Heart right ventricle (tissue), 16 donors: ENCODE data around the gene SEMA5A. TPM values are rescaled to one million over a fixed set of nuclear protein-coding genes. Genes with fewer than 3 reads are reported as not detected.
A peak's percentile ranks its signal among the peaks of the same experiment; 100 is the strongest.

Source experiments
- ATAC-seq, 8 donors: fragments of 200-7000 bp; cut with Tn5 transposase; one replicate each; pipeline ENCODE4 v1.9.1; 2020; ENCODE audit warnings: mild to moderate bottlenecking in 8 of 8, moderate library complexity in 8 of 8, moderate number of reproducible peaks in 1 of 8
- DNase-seq, 2 donors: peaks; one replicate each; pipeline ENCODE4 v3.0.0-alpha.2; 2020
- H3K27ac ChIP-seq, 10 donors: fragments of 200-600 bp; sonication (generic) in 2 of 10; one replicate each; pipeline versions ENCODE4 v1.5.0 to v1.8.0; 2020 to 2022; ENCODE audit warnings: mild to moderate bottlenecking in 3 of 10
- H3K27me3 ChIP-seq, 7 donors: fragments of 200-600 bp; one replicate each; pipeline ENCODE4 v1.8.0; 2021 to 2022; ENCODE audit warnings: mild to moderate bottlenecking in 2 of 7
- H3K36me3 ChIP-seq, 9 donors: fragments of 200-600 bp; sonication (generic) in 1 of 9; one replicate each; pipeline versions ENCODE4 v1.5.0 to v1.8.0; 2020 to 2022; ENCODE audit warnings: mild to moderate bottlenecking in 2 of 9
- H3K4me1 ChIP-seq, 9 donors: fragments of 200-600 bp; sonication (generic) in 1 of 9; one replicate each; pipeline versions ENCODE4 v1.5.0 to v1.8.0; 2020 to 2022; ENCODE audit warnings: mild to moderate bottlenecking in 4 of 9
- H3K4me3 ChIP-seq, 10 donors: fragments of 200-600 bp; sonication (generic) in 2 of 10; one replicate each; pipeline versions ENCODE4 v1.5.0 to v1.8.0; 2020 to 2022; ENCODE audit warnings: mild to moderate bottlenecking in 7 of 10, moderate library complexity in 2 of 10
- H3K9me3 ChIP-seq, 11 donors: fragments of 200-600 bp in 10 of 11; sonication (generic) in 2 of 11; one replicate each; pipeline versions ENCODE4 v1.5.0 to v1.8.0; 2013 to 2022; ENCODE audit warnings: mild to moderate bottlenecking in 2 of 11, control low read depth in 1 of 11, moderate library complexity in 1 of 11
- CTCF ChIP-seq, 9 donors: fragments of 200-600 bp; sonication (generic) in 2 of 9; IDR thresholded peaks; one replicate each; pipeline versions ENCODE4 v1.5.0 to v1.8.0; 2021 to 2022; ENCODE audit warnings: antibody characterized with exemption in 9 of 9, mild to moderate bottlenecking in 5 of 9, moderate library complexity in 1 of 9
- WGBS, 2 donors: extraction: QIAGEN DNeasy Blood & Tissue Kit; methylation state at CpG; one replicate each; pipeline ENCODE4 v1.1.7; 2013; ENCODE audit warnings: inconsistent platforms in 1 of 2; 5-methylcytosine and 5-hydroxymethylcytosine counted together
- intact Hi-C, 10 donors: fragments of 100-400 bp; cut with DNase I; formaldehyde crosslinking; loops; one replicate each; pipeline versions ENCODE4 v1.11.1 to v1.14.2; 2022
- polyA plus RNA-seq, 2 donors: library from polyadenylated mRNA; stranded (reverse); fragments of 200-250 nt; gene quantifications; one replicate each; pipeline ENCODE4 v1.2.3, GENCODE V29; 2013
- total RNA-seq, 10 donors: library from RNA; stranded (reverse); fragmentation: NEBNext Ultra II Directional in 3 of 10; extraction: Animal tissue kit (Norgen Biotek cat#: 25700) in 3 of 10; gene quantifications; one replicate each; pipeline versions ENCODE4 v1.2.1 to v1.2.4, GENCODE V29; 2021 to 2023
- donor health status: Arrhythmogenic right ventricular cardiomyopathy.
- donor health status: ischemic (EF 13 %, LVEDD 7.1; RV severe dilation, severe dysfunction).
- donor health status: healthy with polysubstance abuse.
- donor health status: DM: no; HTN: yes; CAD: no.
- donor health status: DM: no; HTN: no; CAD: no.
- donor health status: ischemic (EF 25% LVEDD 6.9; RV normal size, moderate dysfunction).
- donor health status: ischemic (EF 25% LVEDD 5.7; RV mildly dilated, moderate dysfunction).
- donor health status: healthy.
- donor health status: DM: yes; HTN: yes; CAD: no.
- donor health status: Ischemic cardiomyopathy.
- donor health status: ischemic (EF 35%, LVEDD 5.7; RV mildly dilated, moderate dysfunction).
- donor health status: nonischemic (EF 11% LVEDD 7.7; RV severe dilation, severe dysfunction).
- donor health status: DM: yes; HTN: yes; CAD: no.
- donor health status: PGD.
- donor health status: ischemic (EF 29% LVEDD 5.4; RV normal size, mild dysfunction).
- donor health status: nonischemic (EF 23%, LVEDD 6.1; RV moderate dilation, normal function).

Gene SEMA5A
- total and polyA plus RNA-seq, 12 donors, result 1.9 to 71.5 (median 48.0) TPM

GRCh38 chr5:9269014-9269413, 276.9 kb downstream of the SEMA5A start:
- Histone ChIP-seq H3K4me3 (no peak overlapping the region), H3K9me3 (peaks cover 0 to 9% (median 0%) of the 10 kb centered on the region in 11 donors), H3K27me3 (no peaks in the 10 kb centered on the region), H3K4me1 (peaks cover 0 to 26% (median 8%) of the 10 kb centered on the region in 9 donors), H3K27ac (no peak overlapping the region), H3K36me3 (no peaks in the 10 kb centered on the region)
- ATAC-seq (no peak), DNase-seq (no peak)
- WGBS, 2 donors, result 77 to 80% methylated on average over 4 of the region's 4 CpGs
- intact Hi-C loops, result no loop called here
- TF ChIP-seq CTCF (IDR thresholded peaks at IDR 0.05), result no peak

DNA sequence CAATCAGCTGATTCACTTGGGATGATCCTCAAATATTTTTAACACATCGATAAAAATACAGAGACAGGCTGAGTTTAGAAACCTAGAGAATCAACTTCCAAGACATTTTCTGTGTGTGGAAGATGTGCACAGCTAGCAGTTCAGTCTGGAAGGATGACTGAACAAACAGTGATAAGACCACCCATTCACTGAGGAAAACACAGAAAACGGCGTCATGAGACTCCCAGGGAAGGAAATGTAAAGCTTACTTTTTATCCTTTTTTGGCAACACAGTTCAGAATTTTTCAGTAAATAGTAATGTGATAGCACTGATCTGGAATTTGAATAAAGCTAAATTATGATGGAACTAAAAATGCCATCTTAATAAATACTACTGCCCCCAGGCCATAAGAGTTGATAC, 277.6 kb downstream of the SEMA5A start:
- Histone ChIP-seq H3K36me3 (no peaks in the 10 kb centered on the region), H3K4me3 (no peak overlapping the region), H3K27me3 (no peaks in the 10 kb centered on the region), H3K27ac (no peak overlapping the region), H3K4me1 (peaks cover 0 to 34% (median 9%) of the 10 kb centered on the region in 9 donors), H3K9me3 (peaks cover 0 to 7% (median 0%) of the 10 kb centered on the region in 11 donors)
- 34 to 45% methylated on average over 3 of the region's 3 CpGs for whole genome bisulfite sequencing, 2 donors
- ATAC-seq (no peak), DNase-seq (no peak)
- TF ChIP-seq CTCF (IDR thresholded peaks at IDR 0.05), result no peak
- intact Hi-C loops, result no loop called here

DNA sequence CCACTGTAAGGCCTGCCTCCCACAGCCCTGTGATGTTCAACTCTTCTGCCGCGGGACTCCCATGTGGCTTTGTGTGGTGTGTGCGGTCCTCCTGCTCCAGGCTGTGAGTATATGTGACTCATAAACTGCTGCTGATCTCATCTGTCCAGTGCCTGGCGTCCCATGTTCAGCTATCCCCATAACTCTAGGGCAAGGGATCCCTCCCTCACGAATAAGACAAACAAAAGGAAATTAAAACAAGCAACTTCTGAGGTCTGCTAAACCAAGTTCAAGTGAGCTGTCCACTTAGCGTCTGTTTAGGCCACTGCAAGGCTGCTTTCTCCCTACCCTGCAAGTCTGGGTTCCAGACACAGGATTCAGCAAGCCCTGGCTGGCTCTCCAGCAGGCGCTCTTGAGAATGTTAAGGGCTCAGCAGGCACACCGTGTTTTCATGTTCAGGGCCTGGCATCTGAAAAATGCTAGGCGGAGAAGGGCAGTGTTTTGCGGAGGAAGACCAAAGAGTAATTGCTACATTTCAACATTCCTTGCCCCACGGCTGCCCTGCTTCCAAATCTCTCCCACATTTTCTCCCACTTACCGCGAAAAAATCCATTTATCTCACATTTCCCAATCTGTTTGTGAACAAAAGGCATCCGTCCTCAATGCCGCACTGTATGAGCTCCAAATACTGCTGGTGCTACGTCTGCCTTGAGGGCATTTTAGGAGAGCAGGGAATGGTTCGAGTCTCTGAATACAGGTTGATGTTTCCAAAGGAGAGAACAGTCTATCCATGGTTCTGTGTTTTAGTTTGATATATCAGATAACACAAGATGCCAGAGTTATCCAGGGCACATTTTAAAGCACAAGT, 280.2 kb downstream of the SEMA5A start:
- Histone ChIP-seq H3K27ac (peak overlapping the region; percentile 31 to 78 (median 66)), H3K36me3 (no peaks in the 10 kb centered on the region), H3K27me3 (no peaks in the 10 kb centered on the region), H3K4me3 (no peak overlapping the region), H3K4me1 (peaks cover 0 to 35% (median 9%) of the 10 kb centered on the region in 9 donors), H3K9me3 (no peaks in the 10 kb centered on the region)
- intact Hi-C loops, result no loop called here
- no peak for TF ChIP-seq CTCF (IDR thresholded peaks at IDR 0.05)
- DNase-seq (peak; percentile 26 to 31), ATAC-seq (peak; percentile 67 to 94 (median 92))
- WGBS, 2 donors, result 44 to 50% methylated on average over 17 of the region's 17 CpGs

GRCh38 chr5:9264301-9264700, 281.6 kb downstream of the SEMA5A start:
- no peak for TF ChIP-seq CTCF (IDR thresholded peaks at IDR 0.05)
- Histone ChIP-seq H3K4me3 (no peak overlapping the region), H3K4me1 (peaks cover 0 to 35% (median 9%) of the 10 kb centered on the region in 9 donors), H3K36me3 (no peaks in the 10 kb centered on the region), H3K9me3 (no peaks in the 10 kb centered on the region), H3K27ac (peak overlapping the region in 4 of 10 donors; percentile 25 to 78 (median 75)), H3K27me3 (no peaks in the 10 kb centered on the region)
- no peak for ATAC-seq
- intact Hi-C loops, result no loop called here
- DNase-seq, result no peak
- WGBS, 2 donors, result 78 to 85% methylated on average over 5 of the region's 5 CpGs
